Dermis microvascular lymphatic vessel endothelial cell (primary cell): ENCODE measurements around the gene SMAD3. TPM values are rescaled to one million over a fixed set of nuclear protein-coding genes. Genes with fewer than 3 reads are reported as not detected.
"Not testable (repeated sequence)": the region's sequence is repeated elsewhere in the genome, so short reads cannot be mapped to it uniquely, and the experiment has no call there.

Source experiments
- DNase-seq, 2 donors: peaks; one replicate each; pipeline versions ENCODE4 v3.0.0 to v3.0.0-alpha.2; 2010; ENCODE audit warnings: low read depth in 2 of 2
- total RNA-seq: library from RNA; depleted of rRNA; stranded (reverse); fragments of >200 nt; gene quantifications from 2 replicates; pipeline ENCODE4 v1.2.1, GENCODE V29; 2014

The SMAD3 gene
- total RNA-seq, 1 donor from 2014 or later = 12.3 TPM

DNA sequence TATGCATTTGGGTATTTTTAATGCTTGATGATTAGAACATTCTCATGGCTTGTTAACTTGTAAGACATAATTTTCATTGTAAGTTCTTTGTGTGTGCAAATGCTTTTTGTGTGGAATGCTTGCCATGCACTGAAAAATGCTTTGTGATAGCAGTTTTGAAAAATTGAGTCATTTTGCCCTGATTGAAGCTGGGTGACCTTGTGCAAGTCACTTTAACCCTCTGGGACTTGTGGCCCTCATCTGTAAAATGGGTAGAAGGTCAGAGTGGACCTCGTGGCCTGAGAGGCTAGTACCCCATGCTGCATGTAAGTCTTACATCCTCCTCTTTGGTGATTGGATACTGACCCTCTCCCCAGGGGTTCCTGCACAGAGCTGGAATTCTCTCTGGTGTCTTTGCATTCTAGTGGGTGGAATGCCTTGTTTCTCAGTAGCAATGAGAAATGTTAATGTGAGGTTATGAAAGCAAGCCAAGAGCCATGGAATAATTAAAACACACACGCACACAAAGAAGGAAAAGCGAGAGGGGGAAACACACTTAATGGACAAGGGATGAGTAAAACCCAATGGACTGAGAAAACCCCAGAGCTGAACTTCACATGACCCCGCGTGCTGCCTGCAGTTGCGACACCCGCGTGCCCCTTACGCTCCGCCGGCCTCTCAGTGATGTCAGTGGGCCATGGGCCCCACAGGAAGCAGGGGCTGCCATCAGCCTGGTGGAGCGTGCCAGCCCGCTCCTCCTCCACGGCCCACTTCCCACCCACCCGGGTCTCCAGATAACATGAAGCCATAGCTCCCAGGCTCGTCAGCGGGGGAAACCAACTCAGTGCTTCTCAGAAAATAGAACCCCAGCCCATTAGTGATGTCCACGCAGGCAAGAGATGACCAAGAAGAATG, 44.0 kb downstream of the SMAD3 start:
- DNase-seq = peak in 1 of 2 donors; percentile 93

DNA sequence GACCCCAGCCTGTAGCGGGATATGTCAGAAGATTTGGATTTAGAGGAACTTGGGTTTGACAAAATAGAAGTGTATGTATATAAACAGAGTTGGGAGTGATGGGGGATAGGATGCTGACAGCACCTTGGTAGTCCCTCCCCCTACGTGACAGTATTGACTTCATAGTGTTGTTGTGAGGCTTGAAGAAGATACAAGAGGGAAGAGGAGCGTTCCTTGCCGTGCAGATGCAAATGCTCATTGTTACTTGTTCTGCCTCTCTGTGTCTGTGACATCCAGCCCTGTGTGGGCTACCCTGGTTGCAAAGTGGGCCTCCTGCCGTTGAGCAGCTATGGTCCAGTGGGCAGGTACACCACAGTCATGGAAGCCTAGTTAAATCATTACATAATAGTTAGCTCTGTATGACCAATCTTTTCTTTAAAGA, 45.0 kb downstream of the SMAD3 start:
- no peak for DNase-seq

DNA sequence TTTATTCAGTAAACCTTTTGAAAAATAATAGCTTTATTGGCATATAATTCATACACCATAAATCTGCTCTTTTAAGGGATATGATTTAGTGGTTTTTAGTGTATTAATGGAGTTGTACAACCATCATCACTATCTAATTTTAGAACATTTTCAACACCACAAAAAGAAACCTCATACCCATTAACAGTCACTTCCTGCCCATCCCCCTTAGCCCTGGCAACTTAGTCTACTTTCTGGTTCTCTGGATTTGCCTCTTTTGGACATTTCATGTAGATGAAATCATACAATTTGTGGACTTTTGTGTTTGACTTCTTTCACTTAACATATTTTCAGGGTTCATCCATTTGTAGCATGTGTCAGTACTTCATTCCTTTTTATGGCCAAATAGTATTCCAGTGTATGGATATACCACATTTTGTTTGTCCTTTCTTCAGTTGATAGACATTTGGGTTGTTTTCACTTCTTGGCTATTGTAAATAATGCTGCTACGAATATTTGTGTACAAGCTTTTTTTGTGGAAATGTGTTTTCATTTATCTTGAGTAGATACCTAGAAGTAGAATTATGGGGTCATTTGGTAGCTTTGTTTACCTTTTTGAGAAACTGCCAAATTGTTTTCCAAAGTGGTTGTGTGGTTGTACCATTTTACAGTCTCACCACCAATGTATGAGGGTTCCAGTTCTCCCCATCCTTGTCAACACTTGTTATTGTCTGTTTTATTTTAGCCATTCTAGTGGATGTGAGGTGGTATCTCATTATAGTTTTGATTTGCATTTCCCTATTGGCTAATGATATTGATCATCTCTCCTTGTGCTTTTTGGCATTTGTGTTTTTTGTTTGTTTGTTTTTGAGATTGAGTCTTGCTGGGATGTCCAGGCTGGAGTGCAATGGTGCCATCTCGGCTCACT, 45.8 kb downstream of the SMAD3 start:
- no peak for DNase-seq

DNA sequence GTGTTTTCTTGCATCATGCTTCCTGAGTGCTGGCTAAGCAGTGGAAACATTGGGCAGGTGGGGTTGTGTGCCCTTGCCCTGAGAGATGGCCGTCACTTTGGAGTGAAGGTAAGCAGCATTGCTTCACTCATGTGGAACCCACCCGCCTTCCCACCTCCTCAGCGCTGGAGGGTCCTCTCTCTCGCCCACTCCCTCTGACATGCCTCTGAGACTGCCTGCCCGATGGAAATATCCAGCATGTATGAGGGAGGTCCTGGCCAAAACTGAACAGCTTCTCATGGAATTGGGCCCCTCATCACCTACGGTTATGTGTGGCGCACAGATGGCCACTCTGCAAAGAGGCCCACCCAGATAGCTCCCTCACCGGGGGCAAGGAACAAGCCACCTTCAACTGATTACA, 48.6 kb downstream of the SMAD3 start:
- no peak for DNase-seq

DNA sequence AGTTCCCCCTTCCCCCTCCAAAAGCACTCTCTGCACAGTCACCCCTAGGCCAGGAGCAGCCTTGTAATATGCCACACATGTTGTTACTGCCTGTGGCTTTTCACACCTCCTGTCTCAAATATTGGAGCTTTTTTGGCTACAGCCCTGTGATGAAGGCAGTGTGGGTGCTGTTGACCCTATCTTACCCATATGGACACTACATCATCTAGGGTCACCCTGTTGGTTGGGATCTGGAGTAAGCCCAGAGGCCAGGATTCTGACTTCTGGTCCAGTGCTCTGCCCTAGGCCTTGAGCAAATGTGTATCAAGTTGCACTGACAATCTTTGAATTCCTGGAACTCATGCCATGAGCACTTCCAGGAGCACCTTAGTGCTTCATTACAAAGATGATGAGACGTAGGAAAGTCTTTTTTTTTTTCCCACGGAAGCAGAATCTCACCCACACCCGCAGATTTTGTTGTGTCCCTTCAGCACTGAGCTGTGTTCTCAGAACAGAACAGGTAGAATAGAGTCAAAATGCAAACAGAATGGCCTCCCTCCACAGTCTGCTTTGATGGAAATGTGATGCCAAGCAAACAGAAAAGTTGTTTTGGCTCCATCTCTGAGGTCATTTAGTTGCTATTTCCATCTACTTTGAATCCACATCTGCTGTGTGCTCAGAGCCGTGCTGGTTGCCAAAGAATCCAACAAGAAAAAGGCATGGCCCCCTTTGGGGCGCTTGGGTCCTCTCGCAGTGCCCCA, 49.6 kb downstream of the SMAD3 start:
- DNase-seq = no peak

DNA sequence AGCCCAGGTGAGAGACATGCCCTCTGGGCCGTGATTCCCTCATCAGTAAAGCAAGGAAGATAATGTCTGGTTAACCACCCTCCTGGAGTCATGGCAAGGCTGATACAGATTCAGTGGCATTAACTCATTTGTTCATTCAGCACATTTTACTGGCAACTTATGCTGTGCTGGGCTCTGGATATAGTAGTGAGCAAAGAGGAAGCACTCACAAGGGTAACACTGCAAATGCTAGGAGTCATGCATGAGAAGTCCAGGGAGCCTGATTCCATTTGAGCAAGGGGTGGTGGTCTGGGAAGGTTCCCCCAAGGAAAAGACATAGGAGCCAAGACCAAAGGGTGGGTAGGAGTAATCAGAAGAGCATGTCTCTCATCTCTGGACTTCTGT, 50.2 kb downstream of the SMAD3 start:
- no peak for DNase-seq

DNA sequence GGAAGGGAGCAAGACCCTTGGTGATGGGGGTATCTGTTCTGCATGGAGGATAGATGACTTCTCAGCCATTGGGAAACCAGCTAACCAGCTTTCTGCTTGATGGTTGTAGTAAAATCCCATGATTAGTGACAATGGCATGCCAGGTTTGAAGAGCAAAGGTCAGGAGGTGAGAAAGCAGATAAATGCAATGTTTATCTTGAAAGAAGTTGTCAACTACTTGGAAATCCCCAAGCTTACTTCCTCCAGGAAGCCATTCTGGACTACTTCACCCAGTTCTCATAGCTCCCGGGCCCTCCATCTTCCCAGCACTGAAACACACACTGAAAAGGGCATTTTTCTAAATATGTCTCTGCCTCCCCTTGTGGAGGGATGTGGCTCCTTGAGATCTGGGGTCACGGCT, 51.3 kb downstream of the SMAD3 start:
- DNase-seq = peak in 1 of 2 donors; percentile 86

DNA sequence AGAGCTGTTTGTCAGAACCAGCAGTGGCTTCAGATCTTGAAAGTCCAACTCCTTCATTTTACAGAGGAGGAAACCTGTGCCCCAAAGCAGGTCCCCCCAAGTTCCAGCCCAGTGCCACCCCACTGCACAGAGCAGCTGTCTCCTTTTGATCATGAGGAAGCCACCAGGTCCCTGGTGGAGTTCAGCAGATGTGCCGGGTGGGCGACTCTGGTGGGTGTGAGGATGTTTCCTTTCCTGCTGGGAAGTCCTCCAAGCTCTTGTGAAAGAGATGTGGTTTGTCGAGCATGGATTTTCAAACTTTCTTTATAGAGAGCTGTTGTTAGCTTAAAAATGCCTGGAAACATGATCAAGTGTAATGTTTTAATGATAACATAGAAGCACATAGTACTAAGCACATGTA, 52.0 kb downstream of the SMAD3 start:
- no peak for DNase-seq

DNA sequence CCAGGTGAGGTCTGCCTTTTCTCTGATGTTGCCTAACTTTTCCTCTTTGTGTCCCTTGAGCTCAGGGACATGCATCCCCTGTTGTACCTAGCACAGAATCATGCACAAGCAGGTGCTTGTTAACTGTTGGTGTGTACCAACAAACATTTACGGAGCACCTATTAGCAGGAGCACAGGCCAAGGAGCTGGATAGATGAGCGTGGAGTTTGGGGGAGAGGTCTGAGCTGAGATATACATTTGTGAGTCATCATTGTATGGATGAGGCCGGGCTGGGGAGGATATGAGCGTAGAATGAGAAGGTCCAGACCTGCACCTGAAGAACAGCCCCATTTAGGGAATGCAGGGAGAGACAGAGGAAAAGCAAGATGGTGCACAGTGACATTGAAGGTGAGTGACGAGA, 53.4 kb downstream of the SMAD3 start:
- no peak for DNase-seq

DNA sequence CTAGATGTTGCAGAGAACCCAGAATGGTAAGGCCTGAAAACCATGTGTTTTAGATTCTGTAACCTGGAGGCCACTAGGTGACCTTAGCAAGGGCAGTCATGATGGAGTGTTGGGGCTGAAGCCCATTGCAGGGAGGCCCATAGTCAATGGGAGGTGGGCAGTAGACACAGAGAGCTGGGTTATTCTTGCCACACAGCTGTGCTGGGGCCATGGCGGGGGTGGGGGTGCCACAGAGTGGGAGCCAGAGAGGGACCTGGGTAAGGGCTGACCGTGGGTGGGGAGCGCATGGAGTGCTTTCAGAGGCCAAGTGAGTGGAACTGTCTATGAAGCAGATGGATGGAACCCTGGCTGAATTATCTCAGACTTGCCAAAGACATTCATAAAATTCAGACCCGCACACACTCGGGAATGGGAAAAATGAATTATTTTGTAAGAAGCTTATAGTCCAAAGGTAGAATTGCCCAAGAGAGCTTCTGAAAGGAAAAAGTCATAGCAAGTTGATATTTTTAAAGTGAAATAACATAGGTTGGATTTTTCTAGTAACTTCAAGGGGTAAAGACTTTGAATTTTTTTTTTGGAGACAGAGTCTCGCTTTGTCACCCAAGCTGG, 53.9 kb downstream of the SMAD3 start:
- no peak for DNase-seq

DNA sequence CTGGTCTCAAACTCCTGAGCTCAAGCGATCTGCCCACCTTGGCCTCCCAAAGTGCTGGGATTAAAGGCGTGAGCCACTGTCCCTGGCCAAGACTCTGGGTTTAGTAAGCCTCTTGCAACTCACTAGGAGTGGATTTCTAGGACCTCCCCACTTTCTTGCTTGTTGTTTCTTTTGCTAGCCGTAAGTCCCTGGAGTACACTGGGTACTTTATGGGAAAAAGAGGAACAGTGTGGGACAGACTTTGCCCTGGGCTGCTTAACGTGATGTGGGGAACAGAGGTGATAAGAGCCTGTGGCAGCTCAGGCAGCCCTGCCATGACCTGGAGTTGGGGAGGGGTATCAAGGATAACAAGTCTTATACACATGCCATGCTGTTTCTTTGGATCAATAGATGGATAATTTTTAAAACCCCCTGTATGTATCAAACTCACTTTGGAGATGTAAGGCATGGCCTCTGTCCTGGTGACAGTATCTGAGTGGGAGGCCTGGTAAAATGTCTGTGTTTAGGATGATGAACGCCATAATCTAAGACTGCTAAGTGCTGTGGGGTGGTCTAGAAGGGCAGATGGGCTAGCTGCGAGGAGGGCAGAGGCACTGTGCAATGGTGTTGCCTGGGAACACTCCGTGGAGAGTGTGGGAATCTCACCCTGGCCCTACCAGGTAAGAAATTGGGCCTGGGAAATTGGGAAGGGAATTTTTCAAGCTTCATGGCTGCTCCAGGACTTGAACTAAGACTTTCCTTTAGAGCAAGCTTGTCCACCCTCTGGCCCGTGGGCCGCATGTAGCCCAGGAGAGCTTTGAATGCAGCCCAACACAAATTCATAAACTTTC, 54.8 kb downstream of the SMAD3 start:
- DNase-seq = no peak

DNA sequence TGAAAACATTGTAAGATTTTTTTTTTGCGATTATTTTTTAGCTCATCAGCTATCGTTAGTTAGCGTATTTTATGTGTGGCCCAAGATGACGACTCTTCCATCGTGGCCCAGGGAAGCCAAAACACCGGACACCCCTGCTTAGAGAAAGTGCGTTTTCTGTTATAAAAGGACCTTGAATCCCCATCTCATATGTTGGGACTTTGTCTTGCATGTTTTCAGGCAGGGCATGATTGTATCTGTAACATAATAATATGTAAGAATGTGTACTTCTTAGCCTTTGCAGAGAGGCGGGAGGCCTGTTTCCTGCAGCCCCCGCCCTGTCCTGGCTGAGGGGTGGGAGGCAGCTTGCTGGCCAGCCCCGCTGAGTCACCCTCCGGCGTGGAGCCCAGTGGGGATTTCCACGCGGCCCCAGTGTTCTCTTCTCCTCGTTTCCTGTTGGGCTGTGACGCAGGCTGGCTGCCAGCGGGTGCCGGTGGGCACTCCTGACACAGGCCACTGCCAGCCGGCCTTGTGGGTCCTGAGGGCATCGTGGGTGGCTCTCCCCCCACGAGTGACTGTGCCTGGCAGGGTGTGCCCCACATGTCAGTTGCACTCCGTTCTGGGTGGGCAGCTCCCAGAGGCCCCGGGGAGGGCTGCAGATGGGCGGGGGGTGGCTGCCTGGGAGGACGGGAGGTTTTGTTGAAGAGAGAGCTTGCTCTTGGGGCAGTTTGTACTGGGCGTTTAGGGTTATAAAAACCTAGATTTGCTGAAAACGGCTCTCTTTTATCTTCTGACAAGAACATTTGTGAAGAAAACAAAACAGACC, 55.6 kb downstream of the SMAD3 start:
- DNase-seq = peak; percentile 80 to 98

DNA sequence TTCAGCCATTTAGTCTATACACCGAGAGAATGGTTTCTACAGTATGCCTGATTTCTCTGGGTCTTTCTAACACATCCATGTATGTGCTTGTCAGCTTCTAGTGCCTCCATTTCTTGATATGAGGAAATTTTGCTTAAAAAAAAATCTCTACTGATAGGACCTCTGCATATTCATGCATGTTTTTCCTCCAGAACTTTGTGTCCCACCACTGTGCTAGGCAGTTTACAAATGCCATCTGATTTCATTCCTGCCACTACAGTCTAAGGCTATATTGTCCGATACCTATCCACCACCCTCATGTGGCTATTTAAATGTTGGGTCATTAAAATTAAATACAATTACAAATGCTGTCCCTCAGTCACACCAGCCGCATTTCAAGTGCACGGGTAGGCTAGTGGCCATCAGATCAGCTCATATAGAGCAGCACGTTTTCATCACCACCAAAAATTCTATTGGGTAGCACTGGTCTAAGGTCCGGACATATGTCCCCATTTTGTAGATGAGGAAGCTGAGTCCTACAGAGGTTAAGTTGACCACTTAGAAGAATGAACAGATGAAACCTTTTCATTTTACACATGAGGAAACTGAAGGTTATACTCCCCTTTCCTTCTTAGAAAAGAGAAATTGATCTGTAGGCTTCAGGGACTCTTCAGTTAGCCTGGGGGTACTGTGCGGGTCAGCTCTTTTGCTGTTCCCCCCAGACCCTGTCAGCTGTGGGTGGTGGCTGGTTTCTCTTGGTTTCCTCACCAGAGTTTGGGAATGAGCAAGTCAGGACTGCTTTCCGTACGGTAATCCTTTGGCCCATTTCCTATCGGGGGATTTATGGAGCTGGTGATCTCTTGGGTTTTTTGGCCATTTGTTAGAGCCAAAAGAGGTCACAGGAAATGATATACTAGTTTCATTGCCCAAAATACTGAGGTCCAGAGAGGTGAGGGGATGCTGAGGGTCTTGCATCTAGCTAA, 56.5 kb downstream of the SMAD3 start:
- DNase-seq = no peak

DNA sequence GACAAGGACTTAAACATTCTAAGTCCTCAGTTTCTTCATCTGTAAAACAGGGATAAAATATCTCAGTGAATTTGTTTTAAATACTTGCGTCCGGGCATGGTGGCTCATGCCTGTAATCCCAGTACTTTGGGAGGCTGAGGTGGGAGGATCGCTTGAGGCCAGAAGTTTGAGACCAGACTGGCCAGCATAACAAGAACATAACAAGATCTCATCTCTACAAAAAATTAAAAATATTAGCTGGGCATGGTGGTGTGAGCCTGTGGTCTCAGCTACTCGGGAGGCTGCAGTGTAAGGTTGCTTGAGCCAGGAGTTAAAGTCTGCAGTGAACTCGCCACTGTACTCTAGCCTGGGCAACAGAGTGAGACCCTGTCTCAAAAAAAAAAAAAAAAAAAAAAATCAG, 57.4 kb downstream of the SMAD3 start:
- not testable (repeated sequence) for DNase-seq

DNA sequence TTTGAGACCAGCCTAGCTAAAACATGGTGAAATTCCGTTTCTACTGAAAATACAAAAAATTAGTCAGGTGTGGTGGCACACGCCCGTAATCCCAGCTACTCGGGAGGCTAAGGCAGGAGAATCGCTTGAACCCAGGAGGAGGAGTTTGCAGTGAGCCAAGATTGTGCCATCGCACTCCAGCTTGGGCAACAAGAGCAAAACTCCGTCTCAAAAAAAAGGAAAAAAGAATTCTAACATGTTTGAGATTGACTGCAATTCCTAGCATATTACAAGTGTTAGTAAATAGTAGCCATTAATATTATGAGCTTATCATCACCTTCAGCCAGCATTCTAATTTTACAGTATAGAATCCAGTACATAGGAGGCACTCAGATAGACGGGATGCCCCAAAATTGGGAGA, 57.9 kb downstream of the SMAD3 start:
- DNase-seq = not testable (repeated sequence)

DNA sequence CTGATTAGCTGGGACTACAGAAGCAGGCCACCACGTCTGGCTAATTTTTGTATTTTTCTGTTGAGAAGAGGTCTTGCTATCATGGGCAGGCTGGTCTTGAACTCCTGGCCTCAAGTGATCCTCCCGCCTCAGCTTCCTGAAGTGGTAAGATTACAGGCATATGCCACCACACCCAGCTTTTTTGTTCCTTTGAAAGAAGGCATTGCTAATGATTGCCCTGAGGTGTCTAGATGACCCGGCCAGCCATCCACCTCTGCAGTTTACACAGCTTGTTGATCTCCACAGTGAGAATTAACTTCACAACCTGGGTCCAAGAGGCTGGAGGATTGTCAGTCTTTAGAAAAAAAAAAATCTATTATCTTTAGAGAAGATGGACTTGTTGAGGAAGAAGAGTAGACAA, 58.7 kb downstream of the SMAD3 start:
- no peak for DNase-seq

DNA sequence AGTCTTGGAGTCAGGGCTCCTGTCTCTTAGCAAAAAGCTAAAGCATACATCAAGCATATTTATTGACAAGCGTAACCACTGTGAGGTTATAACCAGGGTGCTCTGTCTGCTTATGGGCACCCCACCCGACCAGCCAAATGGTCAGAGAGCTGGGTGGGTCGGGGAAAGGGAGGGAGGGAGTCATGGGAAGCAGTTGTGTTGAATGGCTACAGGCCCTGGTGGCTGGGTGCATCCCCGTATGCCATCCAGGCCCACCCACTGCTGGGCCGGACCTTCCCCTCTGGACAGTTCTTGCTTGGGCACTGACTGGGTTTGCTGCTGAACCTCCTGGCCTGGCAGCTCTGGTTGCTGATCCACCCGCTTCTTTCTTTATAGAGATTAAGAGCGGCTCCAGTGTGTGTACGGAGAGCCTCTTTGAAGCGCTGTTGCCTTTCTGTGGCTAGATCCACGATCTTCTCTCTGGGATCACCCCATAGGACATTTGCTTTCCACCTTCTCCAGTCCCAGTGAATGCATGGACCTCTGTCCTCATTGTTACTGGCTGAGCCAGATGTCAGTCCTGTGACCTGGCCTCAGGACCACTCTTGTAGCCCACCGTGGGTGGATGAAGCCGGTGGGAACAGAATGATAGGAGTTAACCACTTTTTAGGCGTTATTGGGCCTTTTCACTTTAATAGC, 59.6 kb downstream of the SMAD3 start:
- DNase-seq = no peak
